HFFc6 (cell line): ENCODE results near the gene UNC5C. TPM values are rescaled to one million over a fixed set of nuclear protein-coding genes. Genes with fewer than 3 reads are reported as not detected.

ENCODE experiments used
- DNase-seq: peaks from one replicate; pipeline ENCODE4 v3.0.0-alpha.2; 2018
- H3K27ac Mint-ChIP-seq: 2 replicates; pipeline ENCODE4 v1.8.0; 2020; ENCODE audit warnings: mild to moderate bottlenecking, mixed read lengths
- H3K27me3 Mint-ChIP-seq: 2 replicates; pipeline ENCODE4 v1.8.0; 2021; ENCODE audit warnings: mild to moderate bottlenecking, moderate library complexity, mixed read lengths; ENCODE audit not compliant: insufficient read depth
- H3K36me3 Mint-ChIP-seq: 2 replicates; pipeline ENCODE4 v1.8.0; 2021; ENCODE audit warnings: low read depth, mixed read lengths
- H3K4me1 Mint-ChIP-seq: 2 replicates; pipeline ENCODE4 v1.8.0; 2020; ENCODE audit warnings: low read depth, mixed read lengths
- H3K4me3 Mint-ChIP-seq: 2 replicates; pipeline ENCODE4 v1.8.0; 2020; ENCODE audit warnings: mild to moderate bottlenecking, moderate library complexity, mixed read lengths
- H3K9me3 Mint-ChIP-seq: 2 replicates; pipeline ENCODE4 v1.8.0; 2020; ENCODE audit warnings: mild to moderate bottlenecking, mixed read lengths
- total RNA-seq, 6 experiments: library from RNA; stranded (reverse); fragmentation: NEBNext Ultra II Directional; extraction: Animal tissue kit (Norgen Biotek cat#: 25700); gene quantifications; 2 replicates in 1 of 6; 3 replicates in 5 of 6; pipeline ENCODE4 v1.2.3, GENCODE V29; 2021
- TF ChIP-seq, protein P1 (sequence below): fragments of 200-600 bp; sonication (generic); IDR thresholded peaks from 2 replicates; pipeline ENCODE4 v1.5.0; 2021; ENCODE audit warnings: antibody characterized with exemption, mild to moderate bottlenecking

The UNC5C gene
- total RNA-seq, 6 experiments from 2014 or later = not detected

GRCh38 chr4:95507561-95507960, 41.2 kb downstream of the UNC5C start:
- DNase-seq = no peak
- Mint-ChIP-seq H3K4me1 (no peaks in the 10 kb centered on the region), H3K27me3 (no peaks in the 10 kb centered on the region), H3K27ac (no peak overlapping the region), H3K4me3 (no peak overlapping the region), H3K36me3 (no peaks in the 10 kb centered on the region), H3K9me3 (peaks cover 11% of the 10 kb centered on the region)
- TF ChIP-seq, protein P1, sequence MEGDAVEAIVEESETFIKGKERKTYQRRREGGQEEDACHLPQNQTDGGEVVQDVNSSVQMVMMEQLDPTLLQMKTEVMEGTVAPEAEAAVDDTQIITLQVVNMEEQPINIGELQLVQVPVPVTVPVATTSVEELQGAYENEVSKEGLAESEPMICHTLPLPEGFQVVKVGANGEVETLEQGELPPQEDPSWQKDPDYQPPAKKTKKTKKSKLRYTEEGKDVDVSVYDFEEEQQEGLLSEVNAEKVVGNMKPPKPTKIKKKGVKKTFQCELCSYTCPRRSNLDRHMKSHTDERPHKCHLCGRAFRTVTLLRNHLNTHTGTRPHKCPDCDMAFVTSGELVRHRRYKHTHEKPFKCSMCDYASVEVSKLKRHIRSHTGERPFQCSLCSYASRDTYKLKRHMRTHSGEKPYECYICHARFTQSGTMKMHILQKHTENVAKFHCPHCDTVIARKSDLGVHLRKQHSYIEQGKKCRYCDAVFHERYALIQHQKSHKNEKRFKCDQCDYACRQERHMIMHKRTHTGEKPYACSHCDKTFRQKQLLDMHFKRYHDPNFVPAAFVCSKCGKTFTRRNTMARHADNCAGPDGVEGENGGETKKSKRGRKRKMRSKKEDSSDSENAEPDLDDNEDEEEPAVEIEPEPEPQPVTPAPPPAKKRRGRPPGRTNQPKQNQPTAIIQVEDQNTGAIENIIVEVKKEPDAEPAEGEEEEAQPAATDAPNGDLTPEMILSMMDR = no peak

DNA sequence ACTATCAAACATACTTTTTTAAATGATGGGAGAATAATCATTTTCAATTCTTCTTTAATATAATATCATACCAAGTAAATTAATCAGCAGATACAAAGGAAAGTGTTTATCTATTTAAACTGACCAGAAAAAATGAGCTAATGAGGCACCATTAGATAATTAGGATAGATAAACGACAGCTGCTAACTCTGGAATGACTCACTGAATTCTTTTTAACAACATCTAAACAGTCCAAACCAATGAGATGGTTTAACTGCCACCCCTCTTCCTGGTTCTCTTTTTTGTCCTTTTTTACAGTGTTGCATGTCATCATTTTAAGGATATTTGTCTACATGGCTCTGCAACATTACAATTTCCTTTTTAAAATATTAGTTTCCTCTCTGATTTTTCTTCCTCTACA, 41.6 kb downstream of the UNC5C start:
- H3K4me1 Mint-ChIP-seq = no peaks in the 10 kb centered on the region
- H3K27me3 Mint-ChIP-seq = no peaks in the 10 kb centered on the region
- H3K36me3 Mint-ChIP-seq = no peaks in the 10 kb centered on the region
- TF ChIP-seq, protein P1 = no peak
- H3K4me3 Mint-ChIP-seq = no peak overlapping the region
- no peak for DNase-seq
- H3K27ac Mint-ChIP-seq = no peak overlapping the region
- H3K9me3 Mint-ChIP-seq = peaks cover 11% of the 10 kb centered on the region

- Mint-ChIP-seq H3K4me3 (no peak overlapping the region), H3K4me1 (no peaks in the 10 kb centered on the region), H3K27ac (no peak overlapping the region), H3K27me3 (no peaks in the 10 kb centered on the region), H3K9me3 (peaks cover 6% of the 10 kb centered on the region), H3K36me3 (no peaks in the 10 kb centered on the region)
- TF ChIP-seq, protein P1 = no peak
- DNase-seq = no peak
Observed at GRCh38 chr4:95506264-95506663, 42.5 kb downstream of the UNC5C start.

- Mint-ChIP-seq H3K27me3 (no peaks in the 10 kb centered on the region), H3K9me3 (peaks cover 6% of the 10 kb centered on the region), H3K4me3 (no peak overlapping the region), H3K4me1 (no peaks in the 10 kb centered on the region), H3K27ac (no peak overlapping the region), H3K36me3 (no peaks in the 10 kb centered on the region)
- no peak for DNase-seq
- TF ChIP-seq, protein P1 = no peak
Observed at GRCh38 chr4:95505799-95506198, 43.0 kb downstream of the UNC5C start.

DNA sequence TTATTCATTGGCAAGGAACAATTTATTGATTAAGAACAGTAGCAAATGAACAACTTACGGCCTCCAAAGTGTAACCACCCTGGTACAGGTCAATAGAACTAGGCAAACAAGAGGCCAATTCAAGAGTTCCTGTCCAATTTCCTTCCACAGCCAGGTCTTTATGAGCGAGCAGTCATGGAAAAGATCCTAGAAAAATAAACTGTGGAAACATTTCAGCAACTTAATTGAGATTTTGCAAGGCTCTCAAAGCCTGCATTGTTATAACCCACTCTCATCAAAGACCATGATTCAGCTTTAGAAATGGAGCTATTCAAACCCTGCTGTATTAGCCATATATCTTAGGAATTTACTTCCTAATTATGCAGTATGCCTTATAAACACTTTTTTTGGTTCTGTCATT, 43.6 kb downstream of the UNC5C start:
- Mint-ChIP-seq H3K9me3 (peaks cover 6% of the 10 kb centered on the region), H3K27me3 (no peaks in the 10 kb centered on the region), H3K36me3 (no peaks in the 10 kb centered on the region), H3K4me3 (no peak overlapping the region), H3K27ac (no peak overlapping the region), H3K4me1 (no peaks in the 10 kb centered on the region)
- DNase-seq = no peak
- TF ChIP-seq, protein P1 = no peak

DNA sequence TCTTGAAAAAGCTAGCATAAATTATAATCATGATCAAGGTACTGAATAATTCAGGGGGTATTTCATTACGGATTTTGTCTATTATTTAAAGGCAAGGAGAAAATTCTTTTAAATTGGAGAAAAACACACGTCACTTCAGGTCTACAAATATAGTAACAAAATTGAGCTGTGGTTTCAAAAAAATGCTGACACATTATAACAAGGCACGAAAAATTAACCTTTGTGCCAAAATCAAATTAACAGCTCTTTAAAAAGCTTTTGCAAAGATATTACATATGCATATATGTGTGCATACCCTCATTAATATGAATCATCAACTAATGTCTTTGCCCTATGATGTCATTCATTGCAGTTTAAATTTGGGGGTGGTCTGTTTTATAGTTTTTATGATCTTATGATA, 44.3 kb downstream of the UNC5C start:
- Mint-ChIP-seq H3K9me3 (peaks cover 9% of the 10 kb centered on the region), H3K27me3 (no peaks in the 10 kb centered on the region), H3K27ac (no peak overlapping the region), H3K4me3 (no peak overlapping the region), H3K4me1 (no peaks in the 10 kb centered on the region), H3K36me3 (no peaks in the 10 kb centered on the region)
- TF ChIP-seq, protein P1 = no peak
- no peak for DNase-seq
